Fibroblast of the aortic adventitia (primary cell): Measurements from ENCODE around the gene DPF3. TPM values are rescaled to one million over a fixed set of nuclear protein-coding genes. Genes with fewer than 3 reads are reported as not detected.

Experiments
- DNase-seq: peaks from one replicate; pipeline ENCODE4 v3.0.0-alpha.2; 2010; ENCODE audit warnings: low read depth
- H3K4me3 ChIP-seq: 2 replicates; pipeline ENCODE4 v1.5.1; 2011; ENCODE audit warnings: low read depth, mild to moderate bottlenecking, control low read depth, low read length, moderate library complexity
- total RNA-seq: library from RNA; depleted of rRNA; stranded (reverse); fragments of >200 nt; gene quantifications from 2 replicates; pipeline ENCODE4 v1.2.3, GENCODE V29; 2012; ENCODE audit warnings: low replicate concordance
- TF ChIP-seq, protein P1 (sequence below): IDR thresholded peaks from 2 replicates; pipeline ENCODE4 v1.5.1; 2011; ENCODE audit warnings: mild to moderate bottlenecking, low read length, control low read depth, inconsistent platforms; ENCODE audit not compliant: insufficient read depth

DPF3 gene
- total RNA-seq, 1 donor: 16.3 TPM

DNA sequence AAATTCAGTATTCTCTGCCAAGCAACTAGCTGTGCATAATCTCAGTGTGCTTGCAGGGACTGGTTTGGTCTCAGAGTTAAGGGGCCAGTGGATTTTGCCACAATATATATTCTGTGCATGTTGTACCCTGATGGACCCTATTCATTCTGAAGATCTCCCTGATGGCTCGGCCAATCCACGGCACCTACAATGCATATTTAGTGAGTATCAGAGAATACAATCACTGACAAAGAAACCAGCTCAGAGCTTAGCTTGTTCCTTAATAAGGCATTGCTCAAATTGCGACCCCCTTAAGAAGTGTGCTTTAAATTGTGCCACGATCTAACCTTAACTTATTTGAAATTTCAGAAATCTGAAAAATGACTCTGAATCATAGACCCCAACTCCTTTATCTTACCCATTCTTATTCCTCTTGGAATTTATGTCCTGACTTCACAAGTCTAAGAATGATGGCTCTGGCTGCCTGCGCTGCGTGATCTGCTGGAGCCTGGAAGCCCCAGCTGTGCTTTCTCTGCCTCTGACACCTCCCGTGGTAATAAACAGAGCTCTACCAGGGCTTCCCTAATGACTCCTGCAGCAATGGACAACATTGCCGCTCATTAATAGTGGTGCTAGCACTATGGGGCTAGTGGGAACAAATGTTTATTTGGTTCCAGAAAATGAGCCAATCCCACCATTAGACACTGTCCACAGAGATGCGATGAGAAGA, 23.3 kb upstream of the DPF3 start:
- DNase-seq: no peak
- H3K4me3 ChIP-seq: no peak overlapping the region
- TF ChIP-seq, protein P1, sequence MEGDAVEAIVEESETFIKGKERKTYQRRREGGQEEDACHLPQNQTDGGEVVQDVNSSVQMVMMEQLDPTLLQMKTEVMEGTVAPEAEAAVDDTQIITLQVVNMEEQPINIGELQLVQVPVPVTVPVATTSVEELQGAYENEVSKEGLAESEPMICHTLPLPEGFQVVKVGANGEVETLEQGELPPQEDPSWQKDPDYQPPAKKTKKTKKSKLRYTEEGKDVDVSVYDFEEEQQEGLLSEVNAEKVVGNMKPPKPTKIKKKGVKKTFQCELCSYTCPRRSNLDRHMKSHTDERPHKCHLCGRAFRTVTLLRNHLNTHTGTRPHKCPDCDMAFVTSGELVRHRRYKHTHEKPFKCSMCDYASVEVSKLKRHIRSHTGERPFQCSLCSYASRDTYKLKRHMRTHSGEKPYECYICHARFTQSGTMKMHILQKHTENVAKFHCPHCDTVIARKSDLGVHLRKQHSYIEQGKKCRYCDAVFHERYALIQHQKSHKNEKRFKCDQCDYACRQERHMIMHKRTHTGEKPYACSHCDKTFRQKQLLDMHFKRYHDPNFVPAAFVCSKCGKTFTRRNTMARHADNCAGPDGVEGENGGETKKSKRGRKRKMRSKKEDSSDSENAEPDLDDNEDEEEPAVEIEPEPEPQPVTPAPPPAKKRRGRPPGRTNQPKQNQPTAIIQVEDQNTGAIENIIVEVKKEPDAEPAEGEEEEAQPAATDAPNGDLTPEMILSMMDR: no peak

DNA sequence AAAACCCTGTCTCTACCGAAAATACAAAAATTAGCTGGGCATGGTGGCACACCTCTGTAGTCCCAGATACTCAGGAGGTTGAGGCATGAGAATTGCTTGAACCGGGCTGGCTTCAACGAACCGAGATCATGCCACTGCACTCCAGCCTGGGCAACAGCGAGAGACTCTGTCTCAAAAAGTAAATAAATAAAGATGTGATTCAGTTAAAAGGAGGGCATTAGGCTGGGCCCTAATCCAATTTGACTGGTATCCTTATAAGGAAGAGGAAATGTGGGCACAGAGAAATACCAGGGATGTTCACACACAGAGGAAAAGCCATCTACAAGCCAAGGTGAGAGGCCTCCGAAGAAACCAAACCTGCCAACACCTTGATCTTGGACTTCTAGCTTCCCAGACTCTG, 22.3 kb upstream of the DPF3 start:
- no peak overlapping the region for H3K4me3 ChIP-seq
- DNase-seq: no peak
- TF ChIP-seq, protein P1: no peak

DNA sequence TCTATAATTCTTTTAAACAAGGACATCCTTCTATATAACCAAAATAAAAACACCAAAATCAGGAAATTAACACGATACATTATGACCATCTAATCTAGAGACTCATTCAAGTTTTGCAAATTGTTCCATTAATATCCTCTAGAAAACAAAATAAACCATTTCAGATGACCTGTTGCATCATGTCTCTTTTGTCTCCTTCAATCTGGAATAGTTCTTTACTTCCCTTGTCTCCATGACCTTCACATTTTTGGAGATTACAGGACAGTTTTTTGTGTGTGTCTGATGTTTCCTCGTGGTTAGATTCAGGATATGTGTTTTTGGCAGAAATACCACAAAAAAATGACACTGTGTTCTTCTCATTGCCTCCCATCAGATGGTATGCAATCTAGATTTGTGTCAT, 19.9 kb upstream of the DPF3 start:
- no peak for DNase-seq
- TF ChIP-seq, protein P1: no peak

DNA sequence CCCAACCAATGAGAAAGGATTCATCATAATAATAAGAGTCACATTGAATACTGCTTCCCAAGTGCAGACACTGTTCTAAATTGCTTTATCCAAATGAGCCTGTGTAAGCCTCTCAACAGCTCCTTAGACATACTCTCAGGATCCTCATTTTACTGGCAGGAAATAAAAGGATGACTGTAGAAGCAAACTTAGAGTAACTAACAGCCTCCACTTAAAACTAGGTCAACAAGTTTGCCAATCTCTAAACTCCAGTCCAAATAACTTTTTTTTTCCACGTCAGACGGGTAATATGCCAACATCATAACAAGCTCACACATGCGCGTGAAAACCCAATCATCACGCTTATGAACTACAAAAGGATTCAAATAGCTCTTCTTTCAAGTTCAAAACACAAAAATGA, 15.3 kb upstream of the DPF3 start:
- TF ChIP-seq, protein P1: no peak
- no peak overlapping the region for H3K4me3 ChIP-seq
- peak; percentile 39 for DNase-seq

More for the DNA sequence above, 19.9 kb upstream of the DPF3 start:
- no peak overlapping the region for H3K4me3 ChIP-seq

DNA sequence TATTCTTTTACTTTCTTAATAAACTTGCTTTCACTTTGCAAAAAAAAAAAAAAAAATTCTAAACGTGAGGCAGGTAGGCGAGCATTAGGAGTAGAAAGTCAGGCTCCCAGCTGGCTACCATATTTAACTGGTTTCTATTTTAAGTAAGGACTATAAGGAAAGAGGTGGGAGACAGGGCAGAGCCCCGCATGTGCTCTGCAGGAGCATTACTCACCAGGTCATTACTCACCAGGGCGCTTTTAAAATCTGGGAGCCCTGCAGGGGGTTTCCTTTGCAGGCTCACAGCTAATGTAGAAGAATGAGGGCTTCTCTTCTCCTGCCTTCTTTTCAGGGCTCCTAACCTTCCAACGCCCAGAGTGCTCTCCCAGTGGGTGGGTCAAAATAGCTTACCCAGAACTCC, 14.0 kb upstream of the DPF3 start:
- TF ChIP-seq, protein P1: no peak
- no peak overlapping the region for H3K4me3 ChIP-seq
- peak; percentile 46 for DNase-seq

DNA sequence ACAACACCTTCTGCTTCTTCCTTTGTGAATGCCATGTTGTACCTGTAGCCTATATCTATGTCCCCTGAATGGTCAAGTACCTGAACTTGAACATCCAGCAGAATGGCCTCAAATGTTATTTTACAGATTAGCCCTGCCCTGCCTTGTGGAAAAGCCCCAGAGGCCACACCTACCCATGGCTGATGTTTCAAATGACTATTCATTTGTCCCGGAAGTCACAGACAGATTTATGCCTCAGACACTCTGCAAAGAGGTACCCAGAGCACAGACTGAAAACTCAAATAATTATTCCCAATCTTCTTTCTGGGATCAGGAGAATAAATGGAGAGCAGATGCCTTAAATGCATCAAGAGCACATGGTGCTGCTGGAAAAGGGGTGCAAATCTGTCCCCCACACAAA, 13.0 kb upstream of the DPF3 start:
- H3K4me3 ChIP-seq: no peak overlapping the region
- no peak for DNase-seq
- TF ChIP-seq, protein P1: no peak

DNA sequence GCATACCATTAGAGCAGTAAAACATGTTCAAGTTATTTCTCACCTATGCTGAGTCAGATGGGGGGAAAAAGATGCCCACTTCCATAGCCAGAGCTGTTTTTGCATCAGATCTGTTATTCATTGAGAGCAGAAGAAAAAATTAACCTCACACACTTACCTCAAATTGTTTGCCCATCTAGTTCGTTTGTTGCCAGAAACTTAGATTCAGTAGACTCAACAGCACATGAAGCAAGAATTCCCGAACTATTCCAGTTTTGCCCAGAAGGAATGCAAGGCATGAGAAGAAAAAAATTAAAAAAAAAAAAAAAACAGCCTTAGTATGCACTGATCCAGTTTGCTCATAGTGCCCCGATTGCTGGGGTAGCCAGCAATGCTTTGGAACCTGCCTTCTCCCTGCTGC, 12.4 kb upstream of the DPF3 start:
- TF ChIP-seq, protein P1: no peak

More for the DNA sequence above, 12.4 kb upstream of the DPF3 start:
- DNase-seq: peak; percentile 91
- no peak overlapping the region for H3K4me3 ChIP-seq
